Thyroid gland (tissue), 4 donors: Measurements from ENCODE around the gene MUCL3.
"Not testable (repeated sequence)": the region's sequence is repeated elsewhere in the genome, so short reads cannot be mapped to it uniquely, and the experiment has no call there.

ENCODE experiments used
- CTCF ChIP-seq, 6 experiments: fragments of 200-600 bp in 3 of 6; fragments of 450-650 bp in 3 of 6; sonication (generic) in 3 of 6; IDR thresholded peaks; one replicate each; pipeline ENCODE4 v1.5.1; 2016 to 2019; ENCODE audit warnings: antibody characterized with exemption in 6 of 6, mild to moderate bottlenecking in 2 of 6, inconsistent platforms in 1 of 6, moderate library complexity in 1 of 6
- POLR2A ChIP-seq, 2 donors: fragments of 450-650 bp; IDR thresholded peaks; one replicate each; pipeline ENCODE4 v1.6.1; 2017; ENCODE audit warnings: antibody characterized with exemption in 2 of 2, mild to moderate bottlenecking in 2 of 2, moderate library complexity in 1 of 2

GRCh38 chr6:30910473-30910872, 30.3 kb upstream of the MUCL3 start:
- TF ChIP-seq CTCF, POLR2A (IDR thresholded peaks at IDR 0.05): not testable (repeated sequence)
